SK-N-SH (cell line): ENCODE results near the gene SHISAL1. TPM values are rescaled to one million over a fixed set of nuclear protein-coding genes. Genes with fewer than 3 reads are reported as not detected.

Experiments used
- CTCF ChIA-PET: fragments of 300-600, 350-600 bp; formaldehyde crosslinking; extraction: SDS; loops from one replicate; lab custom pipeline; 2021; lab: Yijun Ruan, JAX
- POLR2A ChIA-PET: fragments of 350-600 bp; sonication (Branson Sonifier 250); formaldehyde crosslinking; extraction: SDS; loops from one replicate; lab custom pipeline; 2020; ENCODE audit warnings: antibody characterized with exemption, inconsistent platforms; lab: Yijun Ruan, JAX
- DNase-seq: peaks from one replicate; pipeline ENCODE4 v3.0.0; 2012
- H2AFZ ChIP-seq: fragments of 200-600 bp; sonication (generic); 2 replicates; pipeline ENCODE4 v1.8.1; 2016; ENCODE audit warnings: antibody characterized with exemption, mild to moderate bottlenecking, low read depth
- H3F3A ChIP-seq: fragments of 200-600 bp; sonication (generic); replicated peaks from 2 replicates; pipeline ENCODE3; 2016; ENCODE audit warnings: antibody characterized with exemption, mild to moderate bottlenecking; ENCODE audit not compliant: insufficient read depth
- H3K27ac ChIP-seq, 2 experiments: fragments of 200-500 bp in 1 of 2; fragments of 200-600 bp in 1 of 2; sonication (Bioruptor generic) in 1 of 2; sonication (generic), shearing (Covaris generic) in 1 of 2; 2 replicates each; pipeline versions ENCODE4 v1.5.1 to v1.6.1; 2014 to 2016; ENCODE audit warnings: low read depth in 2 of 2, inconsistent platforms in 1 of 2, low read length in 1 of 2, mild to moderate bottlenecking in 1 of 2, mixed read lengths in 1 of 2
- H3K27me3 ChIP-seq: fragments of 200-600 bp; sonication (generic), shearing (Covaris generic); 2 replicates; pipeline ENCODE4 v1.6.1; 2016; ENCODE audit warnings: mixed run types; ENCODE audit not compliant: insufficient read depth
- H3K36me3 ChIP-seq, 2 experiments: fragments of 200-500 bp in 1 of 2; fragments of 200-600 bp in 1 of 2; sonication (Bioruptor generic) in 1 of 2; sonication (generic) in 1 of 2; replicated peaks in 1 of 2; 2 replicates each; pipeline versions ENCODE3 to v1.5.1; 2014 to 2016; ENCODE audit warnings: low read length in 1 of 2, mild to moderate bottlenecking in 1 of 2; ENCODE audit not compliant: insufficient read depth in 2 of 2, control insufficient read depth in 1 of 2
- H3K4me1 ChIP-seq, 2 experiments: fragments of 200-500 bp in 1 of 2; fragments of 200-600 bp in 1 of 2; sonication (Bioruptor generic) in 1 of 2; sonication (generic), shearing (Covaris generic) in 1 of 2; 2 replicates each; pipeline versions ENCODE4 v1.5.1 to v1.6.1; 2014 to 2016; ENCODE audit warnings: low read depth in 1 of 2, low read length in 1 of 2, mixed run types in 1 of 2; ENCODE audit not compliant: insufficient read depth in 2 of 2, control insufficient read depth in 1 of 2
- H3K4me2 ChIP-seq: fragments of 200-600 bp; sonication (generic), shearing (Covaris generic); 2 replicates; pipeline ENCODE4 v1.6.1; 2017; ENCODE audit warnings: mixed run types
- H3K4me3 ChIP-seq, 2 experiments: fragments of 200-500 bp in 1 of 2; fragments of 200-600 bp in 1 of 2; sonication (Bioruptor generic) in 1 of 2; sonication (generic), shearing (Covaris generic) in 1 of 2; 2 replicates each; pipeline versions ENCODE4 v1.5.1 to v1.8.1; 2014 to 2016; ENCODE audit warnings: low read depth in 2 of 2, inconsistent platforms in 1 of 2, low read length in 1 of 2, mild to moderate bottlenecking in 1 of 2, mixed read lengths in 1 of 2, moderate library complexity in 1 of 2
- H3K79me2 ChIP-seq: fragments of 200-600 bp; sonication (generic); 2 replicates; pipeline ENCODE4 v1.8.1; 2017; ENCODE audit warnings: mild to moderate bottlenecking; ENCODE audit not compliant: insufficient read depth
- H3K9ac ChIP-seq: fragments of 200-600 bp; sonication (generic); 2 replicates; pipeline ENCODE4 v1.6.1; 2017; ENCODE audit warnings: mixed run types
- H3K9me2 ChIP-seq: fragments of 200-600 bp; sonication (generic); 2 replicates; pipeline ENCODE4 v1.6.1; 2017; ENCODE audit warnings: mixed run types
- H3K9me3 ChIP-seq: fragments of 200-600 bp; sonication (generic); 2 replicates; pipeline ENCODE4 v1.6.1; 2017; ENCODE audit warnings: mixed run types, mild to moderate bottlenecking, moderate library complexity
- H4K20me1 ChIP-seq: fragments of 200-600 bp; sonication (generic); 2 replicates; pipeline ENCODE4 v1.6.1; 2017; ENCODE audit warnings: mild to moderate bottlenecking, mixed run types; ENCODE audit not compliant: insufficient read depth
- FOSL2 ChIP-seq: IDR thresholded peaks from 2 replicates; pipeline ENCODE4 v1.4.0; 2012; ENCODE audit warnings: low read depth, mild to moderate bottlenecking, moderate library complexity, borderline replicate concordance
- FOXJ3 ChIP-seq: sonication (generic); formaldehyde crosslinking; IDR thresholded peaks from 2 replicates; pipeline ENCODE4 v1.5.1; 2020; ENCODE audit warnings: mild to moderate bottlenecking, missing genetic modification reagents
- GABPA ChIP-seq: IDR thresholded peaks from 2 replicates; pipeline ENCODE4 v1.4.0; 2012; ENCODE audit warnings: low read depth, mild to moderate bottlenecking
- JUND ChIP-seq: IDR thresholded peaks from 2 replicates; pipeline ENCODE4 v1.4.0; 2012
- RAD21 ChIP-seq: IDR thresholded peaks from 2 replicates; pipeline ENCODE4 v1.6.1; 2012; ENCODE audit warnings: mild to moderate bottlenecking, low read length
- RCOR1 ChIP-seq: fragments of 150-350 bp; IDR thresholded peaks from 2 replicates; pipeline ENCODE4 v1.6.1; 2017; ENCODE audit warnings: antibody characterized with exemption, low read length
- RFX5 ChIP-seq: IDR thresholded peaks from 2 replicates; pipeline ENCODE4 v1.6.1; 2012; ENCODE audit warnings: mild to moderate bottlenecking, improper control_type of control experiment, low read length
- RXRA ChIP-seq: IDR thresholded peaks from 2 replicates; pipeline ENCODE4 v1.4.0; 2012; ENCODE audit warnings: low read depth, mild to moderate bottlenecking, borderline replicate concordance
- TCF12 ChIP-seq: IDR thresholded peaks from 2 replicates; pipeline ENCODE4 v1.4.0; 2012
- YY1 ChIP-seq: IDR thresholded peaks from 2 replicates; pipeline ENCODE4 v1.4.0; 2012; ENCODE audit warnings: low read depth, mild to moderate bottlenecking
- WGBS: methylation state at CpG from one replicate; pipeline ENCODE4 v1.1.6; 2017; ENCODE audit warnings: low lambda C conversion rate; 5-methylcytosine and 5-hydroxymethylcytosine counted together
- polyA plus RNA-seq, 3 experiments: library from polyadenylated mRNA; depleted of rRNA; stranded (reverse); fragments of >200 nt; gene quantifications; 2 replicates each; pipeline ENCODE4 v1.2.3, GENCODE V29; 2012
- TF ChIP-seq, protein P1 (sequence below): fragments of 150-350 bp; IDR thresholded peaks from 2 replicates; pipeline ENCODE4 v1.6.1; 2017; ENCODE audit warnings: antibody characterized with exemption, low read length, low read depth, borderline replicate concordance
- TF ChIP-seq, protein P2 (sequence below): fragments of 150-350 bp; IDR thresholded peaks from 2 replicates; pipeline ENCODE4 v1.6.1; 2016; ENCODE audit warnings: mild to moderate bottlenecking, low read depth, low read length

Gene SHISAL1
- polyA plus RNA-seq, 1 of the 3 experiments (the other 2 are of a cell fraction): 0.10 TPM

DNA sequence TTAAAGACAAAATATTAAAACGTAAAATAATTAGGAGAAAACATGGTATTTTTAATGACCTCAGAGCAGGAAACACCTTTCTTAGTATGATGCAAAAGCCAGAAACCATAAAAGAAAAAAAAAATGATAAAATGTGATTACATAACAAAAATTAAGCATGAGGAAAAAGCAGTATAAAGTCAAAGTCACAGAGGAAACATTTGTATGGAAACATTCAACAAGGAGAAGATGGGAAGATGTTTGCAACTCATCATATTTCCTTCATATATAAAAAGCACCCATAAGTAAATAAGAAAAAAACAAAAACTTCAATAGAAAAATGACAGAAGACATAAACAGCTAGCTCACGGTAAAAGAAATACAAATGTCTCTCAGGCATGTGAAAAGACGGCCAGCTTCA, 17.3 kb downstream of the SHISAL1 start:
- CTCF ChIA-PET: interaction anchor here (1.2 kb wide), 1 partner anchor 291 kb away, joined by 3 read pairs; no protein-coding TSS in a partner anchor
- no peak for DNase-seq

DNA sequence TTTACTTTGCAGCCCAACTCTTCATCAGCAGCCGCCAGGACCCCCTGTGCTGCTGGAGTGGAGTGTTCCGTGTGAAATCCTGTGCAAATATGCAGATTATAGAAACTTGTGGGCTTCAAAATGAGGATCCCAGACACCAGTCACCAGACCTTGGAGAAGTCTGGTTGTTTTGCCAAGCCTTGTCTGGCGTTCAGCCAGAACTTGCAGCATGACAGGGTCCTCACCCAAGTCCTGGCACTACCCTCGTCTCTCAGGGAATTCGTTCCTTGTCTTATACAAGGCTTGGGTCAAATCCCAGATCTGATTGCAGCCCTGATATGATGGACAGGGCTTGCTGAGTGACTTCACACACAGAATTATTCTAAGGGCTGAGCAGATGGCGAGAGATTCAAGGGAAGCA, 18.9 kb downstream of the SHISAL1 start:
- 33% methylated on average over 6 of the region's 6 CpGs for WGBS
- DNase-seq: no peak

More for the DNA sequence above, 17.3 kb downstream of the SHISAL1 start:
- H3K4me3 ChIP-seq: no peak overlapping the region
- H3F3A ChIP-seq: no peaks in the 10 kb centered on the region
- 23% methylated on average over 3 of the region's 3 CpGs for WGBS
- H3K4me2 ChIP-seq: no peak overlapping the region
- H3K79me2 ChIP-seq: no peaks in the 10 kb centered on the region
- POLR2A ChIA-PET: no interaction called here
- no peaks in the 10 kb centered on the region for H4K20me1 ChIP-seq
- H2AFZ ChIP-seq: no peak overlapping the region
- H3K4me1 ChIP-seq: no peaks in the 10 kb centered on the region
- TF ChIP-seq RFX5: no peak
- no peak for TF ChIP-seq GABPA
- TF ChIP-seq FOSL2: no peak
- TF ChIP-seq TCF12: no peak
- TF ChIP-seq RXRA: no peak
- TF ChIP-seq FOXJ3: no peak
- TF ChIP-seq RCOR1: no peak
- no peak for TF ChIP-seq RAD21
- no peak overlapping the region for H3K9ac ChIP-seq
- no peaks in the 10 kb centered on the region for H3K36me3 ChIP-seq
- no peak overlapping the region for H3K27ac ChIP-seq
- H3K27me3 ChIP-seq: no peaks in the 10 kb centered on the region; the same call in 1 of the 2 replicates
- H3K9me3 ChIP-seq: 0 out of 2 replicates have a peak, but pooled peaks cover 4% of the 10 kb centered on the region
- H3K9me2 ChIP-seq: no peaks in the 10 kb centered on the region

More for the DNA sequence above, 18.9 kb downstream of the SHISAL1 start:
- TF ChIP-seq JUND: no peak
- TF ChIP-seq, protein P1, sequence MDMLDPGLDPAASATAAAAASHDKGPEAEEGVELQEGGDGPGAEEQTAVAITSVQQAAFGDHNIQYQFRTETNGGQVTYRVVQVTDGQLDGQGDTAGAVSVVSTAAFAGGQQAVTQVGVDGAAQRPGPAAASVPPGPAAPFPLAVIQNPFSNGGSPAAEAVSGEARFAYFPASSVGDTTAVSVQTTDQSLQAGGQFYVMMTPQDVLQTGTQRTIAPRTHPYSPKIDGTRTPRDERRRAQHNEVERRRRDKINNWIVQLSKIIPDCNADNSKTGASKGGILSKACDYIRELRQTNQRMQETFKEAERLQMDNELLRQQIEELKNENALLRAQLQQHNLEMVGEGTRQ: no peak
- TF ChIP-seq TCF12: no peak
- TF ChIP-seq, protein P2, sequence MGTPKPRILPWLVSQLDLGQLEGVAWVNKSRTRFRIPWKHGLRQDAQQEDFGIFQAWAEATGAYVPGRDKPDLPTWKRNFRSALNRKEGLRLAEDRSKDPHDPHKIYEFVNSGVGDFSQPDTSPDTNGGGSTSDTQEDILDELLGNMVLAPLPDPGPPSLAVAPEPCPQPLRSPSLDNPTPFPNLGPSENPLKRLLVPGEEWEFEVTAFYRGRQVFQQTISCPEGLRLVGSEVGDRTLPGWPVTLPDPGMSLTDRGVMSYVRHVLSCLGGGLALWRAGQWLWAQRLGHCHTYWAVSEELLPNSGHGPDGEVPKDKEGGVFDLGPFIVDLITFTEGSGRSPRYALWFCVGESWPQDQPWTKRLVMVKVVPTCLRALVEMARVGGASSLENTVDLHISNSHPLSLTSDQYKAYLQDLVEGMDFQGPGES: no peak
- TF ChIP-seq GABPA: no peak
- TF ChIP-seq YY1: no peak
- TF ChIP-seq, all 33 proteins: peak for 0
- H3K27me3 ChIP-seq: no peaks in the 10 kb centered on the region
- ChIA-PET CTCF (no interaction called here), POLR2A (no interaction called here)
- H3K9me2 ChIP-seq: no peaks in the 10 kb centered on the region
- no peaks in the 10 kb centered on the region; a peak in 1 of 4 replicates for H3K4me1 ChIP-seq
- no peaks in the 10 kb centered on the region for H3K36me3 ChIP-seq
- H3K9ac ChIP-seq: no peak overlapping the region
- no peak overlapping the region for H3K27ac ChIP-seq
- no peak overlapping the region for H3K4me2 ChIP-seq
- no peaks in the 10 kb centered on the region for H4K20me1 ChIP-seq
- H3K9me3 ChIP-seq: 0 out of 2 replicates have a peak, but pooled peaks cover 4% of the 10 kb centered on the region
- H3K4me3 ChIP-seq: no peak overlapping the region
- no peaks in the 10 kb centered on the region for H3K79me2 ChIP-seq
- no peaks in the 10 kb centered on the region for H3F3A ChIP-seq
- H2AFZ ChIP-seq: no peak overlapping the region
